ENCODE results near the gene MATN3. TPM values are rescaled to one million over a fixed set of nuclear protein-coding genes. Genes with fewer than 3 reads are reported as not detected.

The MATN3 gene
- total RNA-seq, 1 donor from 2014 or later, result 3.9 TPM

- H3K4me3 ChIP-seq, result no peak overlapping the region
- H3K9me3 ChIP-seq, result no peaks in the 10 kb centered on the region
- intact Hi-C loops (cut with DNase I), result no loop called here
Observed at GRCh38 chr2:19988600-19988999, 23.9 kb downstream of the MATN3 start.

DNA sequence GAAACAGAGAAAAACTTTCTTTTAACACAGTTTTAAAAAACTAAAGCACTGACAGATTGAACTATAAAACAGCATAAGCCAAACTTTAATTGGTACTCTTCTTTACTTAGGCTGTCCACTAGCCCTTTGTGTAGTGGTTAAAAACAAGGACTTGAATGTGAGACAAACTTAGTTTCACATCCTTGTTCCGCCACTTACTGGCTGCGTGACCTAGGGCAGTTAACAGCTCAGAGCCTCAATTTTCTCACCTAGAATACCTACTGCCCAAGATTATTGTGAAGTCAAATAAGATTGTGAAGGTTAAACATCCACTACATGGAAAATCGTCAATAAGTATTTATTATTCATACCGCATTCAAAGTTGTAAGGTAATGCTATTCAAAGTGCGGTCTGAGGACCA, 24.5 kb downstream of the MATN3 start:
- Histone ChIP-seq H3K4me1 (peaks cover 12% of the 10 kb centered on the region), H3K4me3 (no peak overlapping the region), H3K9me3 (no peaks in the 10 kb centered on the region), H3K27ac (no peak overlapping the region), H3K36me3 (no peaks in the 10 kb centered on the region), H3K27me3 (no peaks in the 10 kb centered on the region)
- TF ChIP-seq POLR2A (IDR thresholded peaks at IDR 0.05) (no peak), POLR2AphosphoS5 (IDR thresholded peaks at IDR 0.05; ENCODE audit: insufficient read depth in 1 of 2, low read depth in 1 of 2) (no peak), CTCF (IDR thresholded peaks at IDR 0.05) (no peak)
- DNase-seq (ENCODE audit: extremely low spot score in 2 of 2), result no peak
- intact Hi-C loops (cut with DNase I), result no loop called here

More at GRCh38 chr2:19988600-19988999, 23.9 kb downstream of the MATN3 start:
- no peak for TF ChIP-seq CTCF (IDR thresholded peaks at IDR 0.05)
- TF ChIP-seq POLR2AphosphoS5 (IDR thresholded peaks at IDR 0.05; ENCODE audit: insufficient read depth in 1 of 2, low read depth in 1 of 2), result no peak
- TF ChIP-seq POLR2A (IDR thresholded peaks at IDR 0.05), result no peak
- H3K27me3 ChIP-seq, result no peaks in the 10 kb centered on the region
- H3K4me1 ChIP-seq, result peaks cover 12% of the 10 kb centered on the region
- no peaks in the 10 kb centered on the region for H3K36me3 ChIP-seq
- H3K27ac ChIP-seq, result no peak overlapping the region
- DNase-seq (ENCODE audit: extremely low spot score in 2 of 2), result no peak

DNA sequence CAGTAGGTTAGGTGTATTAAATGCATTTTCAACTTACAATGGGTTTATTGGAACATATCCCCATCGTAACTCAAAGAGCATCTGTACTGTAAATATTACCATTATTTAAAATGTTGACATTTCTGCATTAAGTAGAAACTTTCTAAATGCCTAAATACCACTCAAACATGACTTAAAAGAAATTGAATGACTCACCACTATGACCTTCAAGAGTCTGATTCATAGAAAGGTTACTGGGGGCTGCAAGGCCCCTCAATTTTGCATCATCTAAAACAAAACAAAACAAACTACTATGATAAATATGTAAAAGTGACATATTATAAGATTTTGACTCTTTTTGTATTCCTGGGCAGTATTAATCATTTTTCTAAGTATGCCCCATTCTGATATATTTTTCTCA, 30.2 kb downstream of the MATN3 start:
- intact Hi-C loops (cut with DNase I), result no loop called here
- H3K36me3 ChIP-seq, result peaks cover 0 to 8% of the 10 kb centered on the region in 2 donors
- no peak for TF ChIP-seq POLR2A (IDR thresholded peaks at IDR 0.05)
- no peak for TF ChIP-seq POLR2AphosphoS5 (IDR thresholded peaks at IDR 0.05; ENCODE audit: insufficient read depth in 1 of 2, low read depth in 1 of 2)
- TF ChIP-seq CTCF (IDR thresholded peaks at IDR 0.05), result no peak

DNA sequence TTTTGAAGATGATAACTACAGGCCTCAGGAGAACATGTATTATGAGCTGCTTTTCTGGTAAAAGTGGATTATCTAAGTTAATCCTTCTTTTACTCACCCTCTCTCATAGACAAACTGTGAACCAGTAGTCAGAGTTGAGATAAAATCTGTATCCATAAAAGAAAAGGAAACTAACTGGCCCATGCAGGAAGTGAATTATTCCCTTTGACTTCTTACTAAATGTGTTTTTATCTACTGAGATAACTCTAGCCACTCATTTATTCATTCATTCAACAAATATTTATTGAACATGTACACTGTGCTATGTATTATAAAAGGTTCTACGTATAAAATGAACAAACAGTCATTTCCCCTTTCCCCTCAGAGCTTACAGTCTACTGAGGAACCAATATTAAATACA, 32.5 kb downstream of the MATN3 start:
- no peak overlapping the region for H3K27ac ChIP-seq
- no peaks in the 10 kb centered on the region for H3K4me1 ChIP-seq
- no peaks in the 10 kb centered on the region for H3K9me3 ChIP-seq
- intact Hi-C loops (cut with DNase I), result no loop called here
- H3K27me3 ChIP-seq, result no peaks in the 10 kb centered on the region
- H3K4me3 ChIP-seq, result no peak overlapping the region
- no peak for TF ChIP-seq POLR2A (IDR thresholded peaks at IDR 0.05)
- no peak for TF ChIP-seq POLR2AphosphoS5 (IDR thresholded peaks at IDR 0.05; ENCODE audit: insufficient read depth in 1 of 2, low read depth in 1 of 2)
- no peak for TF ChIP-seq CTCF (IDR thresholded peaks at IDR 0.05)
- peaks cover 0 to 8% of the 10 kb centered on the region in 2 donors for H3K36me3 ChIP-seq
- no peak for DNase-seq (ENCODE audit: extremely low spot score in 2 of 2)

More for the DNA sequence above, 30.2 kb downstream of the MATN3 start:
- no peak for DNase-seq (ENCODE audit: extremely low spot score in 2 of 2)
- no peaks in the 10 kb centered on the region for H3K27me3 ChIP-seq
- H3K4me3 ChIP-seq, result no peak overlapping the region
- H3K4me1 ChIP-seq, result no peaks in the 10 kb centered on the region
- H3K27ac ChIP-seq, result no peak overlapping the region
- H3K9me3 ChIP-seq, result no peaks in the 10 kb centered on the region

- Histone ChIP-seq H3K4me3 (no peak overlapping the region), H3K27me3 (no peaks in the 10 kb centered on the region), H3K9me3 (no peaks in the 10 kb centered on the region), H3K4me1 (no peaks in the 10 kb centered on the region), H3K27ac (no peak overlapping the region), H3K36me3 (peaks cover 0 to 8% of the 10 kb centered on the region in 2 donors)
- TF ChIP-seq POLR2A (IDR thresholded peaks at IDR 0.05) (no peak), CTCF (IDR thresholded peaks at IDR 0.05) (no peak), POLR2AphosphoS5 (IDR thresholded peaks at IDR 0.05; ENCODE audit: insufficient read depth in 1 of 2, low read depth in 1 of 2) (no peak)
- DNase-seq (ENCODE audit: extremely low spot score in 2 of 2), result no peak
- intact Hi-C loops (cut with DNase I), result no loop called here
Observed at GRCh38 chr2:19973466-19973865, 39.0 kb downstream of the MATN3 start.
